T-helper 9 cell (primary cell): ENCODE data around the gene PDGFRA.
"Not testable (repeated sequence)": the region's sequence is repeated elsewhere in the genome, so short reads cannot be mapped to it uniquely, and the experiment has no call there.

ENCODE experiments used
- DNase-seq: peaks from one replicate; pipeline ENCODE4 v3.0.0-alpha.2; 2020

PDGFRA gene

DNA sequence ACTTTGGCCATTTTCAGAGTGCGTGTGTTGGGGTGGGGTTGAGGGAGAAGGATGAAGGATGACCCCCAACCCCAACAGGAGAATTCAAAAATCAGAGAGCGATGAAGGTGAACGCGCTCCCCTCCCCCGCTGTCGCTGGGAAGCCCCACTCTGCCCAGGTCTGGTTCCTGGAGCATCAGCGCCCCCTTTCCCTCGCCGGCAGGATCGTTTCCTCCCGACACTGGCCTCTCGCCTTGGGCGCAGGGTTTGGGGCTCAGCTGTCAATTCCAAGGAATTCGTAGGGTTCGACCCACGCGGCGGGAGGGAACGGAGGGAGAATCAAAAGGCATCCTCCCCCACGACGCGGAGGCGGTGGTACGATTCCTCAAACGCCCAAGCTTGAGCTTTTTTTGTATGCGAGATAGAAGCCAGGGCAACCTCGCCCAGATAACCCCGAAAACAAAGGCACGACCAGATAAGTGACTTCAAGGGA, 1.0 kb upstream of the PDGFRA start:
- DNase-seq, result no peak

DNA sequence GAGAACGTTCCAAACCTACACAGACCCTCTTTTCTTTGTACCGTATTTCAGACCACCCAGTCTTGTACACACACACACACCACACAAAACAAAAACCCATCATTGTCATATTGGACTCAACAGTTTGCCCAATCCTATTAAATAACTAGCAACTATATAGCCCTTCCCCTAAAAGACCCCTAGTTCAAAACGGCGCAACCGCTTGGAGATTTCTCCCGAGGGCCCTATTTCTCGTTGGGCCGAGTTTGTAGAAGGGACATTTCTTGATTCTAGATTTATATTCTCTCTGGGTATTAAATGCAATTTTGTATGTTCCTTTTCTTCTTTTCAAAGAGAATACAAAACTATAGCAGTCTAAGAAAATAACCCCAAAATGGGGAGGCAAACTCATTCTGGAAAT, 547 bp upstream of the PDGFRA start:
- no peak for DNase-seq

DNA sequence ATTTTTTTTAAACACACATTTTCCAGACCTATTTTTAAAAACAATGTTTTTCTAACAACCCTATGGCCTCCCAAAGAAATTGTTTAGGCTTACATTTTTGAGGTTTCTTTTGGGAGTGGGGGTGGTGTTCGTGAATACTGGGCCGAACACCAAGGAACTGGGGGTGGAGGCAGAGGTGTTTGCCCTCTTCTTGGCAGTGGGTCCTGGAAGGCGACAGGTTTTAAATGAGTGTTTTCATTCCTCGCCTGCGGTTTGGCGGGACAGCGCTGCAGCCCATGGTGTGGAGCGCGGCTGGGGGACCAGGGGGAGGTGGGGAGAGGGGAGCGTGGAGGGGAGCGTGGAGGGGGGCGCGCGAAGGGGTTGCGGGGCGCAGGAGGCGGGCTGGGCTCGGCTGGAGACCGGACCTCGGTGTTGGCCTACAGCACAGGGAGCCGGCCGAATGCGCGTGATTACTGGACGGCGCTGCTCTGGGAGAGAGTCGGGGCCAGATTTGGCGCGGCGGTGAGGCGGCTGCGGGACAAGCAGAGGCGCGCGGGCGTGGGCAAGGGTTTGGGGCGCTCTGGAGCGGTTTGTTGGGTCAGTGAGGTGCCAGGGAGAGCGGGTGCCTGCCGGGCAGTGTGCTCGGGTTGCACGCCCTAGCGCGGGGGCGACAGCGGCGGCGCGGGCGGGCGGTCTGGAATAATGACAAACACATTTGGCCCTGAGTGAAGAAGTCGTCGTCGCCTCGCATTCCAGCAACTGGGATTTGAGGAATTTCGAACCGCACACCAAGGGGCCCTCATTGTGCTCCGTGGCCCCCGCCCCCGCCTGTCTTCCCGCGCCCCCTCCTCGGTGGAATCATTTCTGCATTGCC, 764 bp downstream of the PDGFRA start:
- DNase-seq, result no peak

DNA sequence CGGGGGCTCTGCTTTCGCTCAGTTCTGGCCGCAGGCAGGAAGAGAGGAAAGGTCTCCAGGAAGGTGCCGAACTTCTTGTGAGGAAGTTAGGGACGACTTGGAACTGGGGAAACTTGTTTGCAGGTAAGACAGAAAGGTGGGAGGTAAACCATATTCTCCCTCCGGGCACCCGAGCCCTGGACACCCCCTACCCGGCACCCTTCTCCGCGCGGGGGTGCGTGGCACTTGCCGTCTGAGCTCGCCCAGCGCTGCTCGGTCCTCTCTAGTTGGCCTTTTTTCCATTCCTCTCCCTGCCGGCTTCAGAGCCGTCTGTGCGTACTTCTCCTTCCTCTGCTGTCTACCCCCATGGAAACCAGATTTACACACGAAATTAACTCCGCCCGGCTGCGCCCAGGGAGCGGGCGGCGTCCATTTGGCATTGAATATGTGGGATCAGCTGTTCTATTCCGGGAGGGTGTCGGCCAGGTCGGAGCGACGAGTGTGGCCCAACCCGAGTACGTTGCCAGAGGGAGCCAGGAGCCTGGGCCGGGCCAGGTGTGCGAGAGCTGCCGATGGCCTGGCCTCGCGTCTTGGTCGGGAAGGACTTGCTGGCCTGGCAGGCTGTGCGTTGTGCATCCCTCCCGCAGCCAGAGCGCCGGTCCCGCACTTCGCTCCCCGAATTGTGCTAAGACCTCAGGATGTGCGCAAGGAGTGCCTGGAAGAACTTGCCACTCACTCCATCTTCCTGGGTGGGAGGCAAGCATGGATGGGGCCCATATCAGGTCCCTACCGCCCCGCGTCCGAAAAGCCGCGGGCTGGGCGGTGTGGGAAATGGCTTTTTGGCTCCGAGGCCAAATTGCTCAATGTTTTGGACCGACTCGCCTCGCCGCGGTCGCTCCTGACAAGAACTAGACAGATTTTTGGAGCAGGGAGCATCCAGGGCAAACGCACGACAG, 1.7 kb downstream of the PDGFRA start:
- DNase-seq, result no peak

GRCh38 chr4:54231419-54231767, 2.3 kb downstream of the PDGFRA start:
- DNase-seq, result no peak

GRCh38 chr4:54231768-54232688, 2.9 kb downstream of the PDGFRA start:
- no peak for DNase-seq

GRCh38 chr4:54233277-54233696, 4.2 kb downstream of the PDGFRA start:
- DNase-seq, result peak; percentile 54

DNA sequence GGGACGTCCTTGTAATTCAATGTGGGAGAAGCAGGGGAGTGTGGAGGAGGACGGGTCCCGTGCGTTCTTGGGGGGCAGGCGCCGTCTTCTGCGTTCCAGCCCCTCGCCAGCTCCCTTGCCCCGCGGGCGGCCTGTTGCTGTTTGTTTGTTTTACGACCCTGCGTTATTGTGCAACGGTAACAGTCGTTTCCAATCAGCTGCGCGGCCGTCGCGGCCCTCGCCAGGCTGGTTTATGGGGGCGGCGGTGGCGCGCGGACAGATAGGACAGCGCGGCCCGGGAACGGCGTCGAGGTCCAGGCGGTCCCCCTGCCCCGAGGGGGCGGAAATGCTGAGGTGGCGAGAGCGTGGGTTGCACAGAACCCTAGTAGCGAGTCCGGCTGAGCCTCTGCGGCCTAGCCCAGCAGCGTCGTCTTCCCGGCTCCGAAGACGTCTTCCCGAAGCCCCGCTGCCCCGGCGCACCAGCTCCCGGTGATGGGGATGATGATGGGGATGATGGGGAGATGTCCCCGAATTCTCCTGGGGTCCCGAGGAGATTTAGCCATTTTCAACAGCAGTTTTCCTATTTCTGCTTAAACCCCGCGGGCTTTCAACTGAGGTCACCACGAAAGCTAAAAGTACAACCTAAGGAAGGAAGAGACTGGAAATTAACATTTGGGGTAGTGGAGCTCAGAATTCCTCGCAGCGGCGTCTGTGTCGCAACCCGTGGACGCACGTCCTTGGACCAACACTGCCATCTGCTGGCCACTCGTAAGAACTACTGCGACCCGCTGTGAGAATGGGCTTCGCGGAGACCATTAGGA, 4.8 kb downstream of the PDGFRA start:
- peak; percentile 62 for DNase-seq

DNA sequence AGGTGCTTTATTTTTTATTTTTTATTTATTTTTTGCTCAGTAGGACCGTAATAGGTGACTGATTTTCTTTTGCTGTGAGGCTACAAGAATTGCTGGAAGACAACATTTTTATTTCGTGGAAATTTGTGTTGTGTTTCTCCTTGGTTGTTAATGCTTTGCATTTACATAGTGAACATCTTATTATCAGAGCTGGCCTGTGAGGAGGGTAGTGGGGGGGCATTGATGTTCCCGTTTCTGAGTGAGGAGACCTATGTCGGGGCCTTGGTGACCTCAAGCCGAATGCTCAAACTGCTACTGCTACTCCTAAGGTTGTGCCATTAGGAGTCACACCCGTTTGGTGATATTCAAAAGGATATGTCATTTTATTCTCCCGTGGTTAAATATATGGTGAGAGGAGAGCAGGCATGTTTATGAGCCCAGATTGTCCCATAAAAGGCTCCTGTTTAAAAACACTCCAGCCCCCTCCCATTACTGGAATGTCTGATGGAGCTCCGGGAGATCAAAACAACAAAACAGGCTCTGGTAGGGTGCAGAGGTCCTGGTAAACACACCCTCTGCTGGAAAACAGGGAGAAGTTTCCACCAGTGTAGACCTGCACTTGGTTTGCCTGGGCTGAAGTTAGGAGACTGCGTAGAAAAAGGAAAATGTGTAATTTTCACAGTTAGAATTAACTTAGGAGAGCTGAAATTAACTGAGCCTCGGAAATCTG, 5.6 kb downstream of the PDGFRA start:
- DNase-seq, result no peak

- not testable (repeated sequence) for DNase-seq
Observed at GRCh38 chr4:54236316-54236715, 7.2 kb downstream of the PDGFRA start.

DNA sequence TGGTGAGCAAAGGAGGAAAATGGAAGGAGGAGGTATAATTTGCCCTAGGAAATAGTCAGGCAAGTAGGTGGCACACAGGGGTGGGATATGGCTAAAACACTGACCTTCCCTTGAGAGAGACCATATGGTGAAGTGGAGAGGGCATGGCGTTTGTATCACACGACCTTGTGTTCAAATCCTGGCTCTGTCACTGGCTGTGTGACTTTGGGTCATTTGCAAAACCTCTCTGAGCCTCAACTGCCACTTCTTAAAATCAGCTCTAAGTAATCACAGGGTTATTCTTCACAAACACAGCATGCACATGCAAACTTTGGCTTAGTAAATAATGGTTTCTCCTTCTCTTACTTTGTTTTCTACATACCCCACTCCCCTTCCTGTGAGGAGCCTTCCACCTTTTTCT, 8.7 kb downstream of the PDGFRA start:
- no peak for DNase-seq

GRCh38 chr4:54238389-54238788, 9.3 kb downstream of the PDGFRA start:
- no peak for DNase-seq

- DNase-seq, result not testable (repeated sequence)
Observed at GRCh38 chr4:54241268-54241823, 12.3 kb downstream of the PDGFRA start.

DNA sequence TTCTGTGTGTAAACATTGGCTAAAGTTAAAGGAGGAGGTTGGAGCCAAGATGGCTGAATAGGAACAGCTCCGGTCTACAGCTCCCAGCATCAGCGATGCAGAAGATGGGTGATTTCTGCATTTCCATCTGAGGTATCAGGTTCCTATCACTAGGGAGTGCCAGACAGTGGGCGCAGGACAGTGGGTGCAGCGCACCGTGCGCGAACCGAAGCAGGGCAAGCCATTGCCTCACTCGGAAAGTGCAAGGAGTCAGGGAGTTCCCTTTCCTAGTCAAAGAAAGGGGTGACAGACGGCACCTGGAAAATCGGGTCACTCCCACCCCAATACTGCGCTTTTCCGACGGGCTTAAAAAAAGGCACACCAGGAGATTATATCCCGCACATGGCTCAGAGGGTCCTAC, 14.4 kb downstream of the PDGFRA start:
- not testable (repeated sequence) for DNase-seq

DNA sequence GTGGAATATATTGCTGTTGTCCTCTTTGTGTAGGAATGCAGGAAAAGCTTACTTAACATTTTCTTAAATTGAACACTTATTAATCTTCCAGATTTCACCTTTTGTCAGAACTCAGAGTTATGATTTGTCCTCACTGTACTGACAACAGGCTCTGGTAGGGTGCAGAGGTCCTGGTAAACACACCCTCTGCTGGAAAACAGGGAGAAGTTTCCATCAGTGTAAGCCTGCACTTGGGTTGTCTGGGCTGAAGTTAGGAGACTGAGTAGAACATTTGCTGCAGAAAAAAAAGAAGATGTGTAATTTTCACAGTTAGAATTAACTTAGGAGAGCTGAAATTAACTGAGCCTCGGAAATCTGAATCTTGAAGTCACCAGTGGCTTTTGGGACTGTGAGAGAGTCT, 23.2 kb downstream of the PDGFRA start:
- DNase-seq, result not testable (repeated sequence)

DNA sequence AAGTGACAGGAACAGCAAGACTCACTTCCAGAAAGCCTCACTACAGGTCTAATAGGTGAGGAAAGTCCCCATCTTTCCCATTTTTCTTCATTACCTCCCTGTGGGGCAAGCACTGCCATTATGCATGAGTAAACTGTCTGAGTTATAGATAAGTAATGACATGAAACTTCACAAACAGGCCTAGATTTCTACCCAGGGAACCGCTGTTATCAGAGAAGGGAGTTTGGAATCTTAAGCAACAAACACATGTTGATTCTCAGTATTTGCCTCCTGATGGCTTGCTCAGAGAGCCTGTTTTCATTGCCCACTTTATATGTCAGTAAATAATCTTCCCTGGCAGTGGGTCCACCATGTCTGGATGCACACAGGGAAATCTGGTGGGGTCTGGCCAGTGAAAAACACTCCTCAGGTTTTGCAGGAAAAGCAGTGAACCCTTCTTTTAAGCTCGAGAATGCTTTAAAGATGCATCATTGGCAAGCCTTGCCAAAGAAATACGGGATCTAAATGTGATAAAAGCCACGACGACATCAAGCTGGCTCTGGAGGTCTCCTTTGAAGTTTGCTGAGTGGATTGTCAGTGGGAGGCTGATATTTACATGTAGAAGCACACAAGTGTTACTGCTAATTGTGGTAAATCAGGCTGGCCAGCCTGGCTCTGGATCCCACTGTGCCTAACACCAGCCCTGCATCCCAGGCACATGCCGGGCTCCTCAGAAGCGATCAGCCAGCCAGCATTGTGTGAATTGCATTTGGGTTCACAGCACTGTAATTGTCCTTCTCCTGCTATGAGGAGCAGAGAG, 25.2 kb downstream of the PDGFRA start:
- DNase-seq, result no peak

GRCh38 chr4:54254915-54255246, 25.8 kb downstream of the PDGFRA start:
- no peak for DNase-seq

DNA sequence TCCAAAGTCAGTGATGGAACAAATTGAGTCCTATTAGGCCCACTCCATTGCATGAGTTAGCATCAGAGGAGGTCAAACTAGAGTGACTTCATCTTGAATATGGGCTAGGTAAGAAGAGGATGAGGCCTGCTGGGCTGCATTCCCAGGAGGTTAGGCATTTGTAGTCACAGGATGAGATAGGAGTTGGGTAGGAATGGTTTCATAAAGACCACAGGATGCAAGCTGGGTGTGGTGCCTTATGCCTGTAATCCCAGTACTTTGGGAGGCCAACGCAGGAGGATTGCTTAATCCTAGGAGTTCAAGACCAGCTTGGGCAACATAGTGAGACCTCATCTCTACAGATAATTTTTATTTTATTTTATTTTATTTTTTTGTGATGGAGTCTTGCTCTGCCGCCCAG, 26.8 kb downstream of the PDGFRA start:
- no peak for DNase-seq

GRCh38 chr4:54256491-54257486, 27.7 kb downstream of the PDGFRA start:
- no peak for DNase-seq
